Liver (tissue), 9 donors: ENCODE results near the gene HUNK. TPM values are rescaled to one million over a fixed set of nuclear protein-coding genes. Genes with fewer than 3 reads are reported as not detected.

Experiments used
- DNase-seq: peaks from one replicate; pipeline ENCODE4 v3.0.0-alpha.2; 2017; ENCODE audit warnings: low spot score
- H3K27ac ChIP-seq, 2 donors: one replicate each; pipeline ENCODE4 v1.7.0; 2013; ENCODE audit warnings: inconsistent platforms in 2 of 2, low read length in 2 of 2, control low read depth in 1 of 2, low read depth in 1 of 2, mild to moderate bottlenecking in 1 of 2
- H3K27me3 ChIP-seq, 4 donors: one replicate each; pipeline versions ENCODE4 v1.6.1 to v1.7.0; 2013; ENCODE audit warnings: low read length in 3 of 4, inconsistent platforms in 1 of 4, mild to moderate bottlenecking in 1 of 4, moderate library complexity in 1 of 4; ENCODE audit not compliant: control insufficient read depth in 4 of 4, insufficient read depth in 4 of 4
- H3K36me3 ChIP-seq, 4 donors: one replicate each; pipeline versions ENCODE4 v1.6.1 to v1.7.0; 2013; ENCODE audit warnings: low read length in 3 of 4, mild to moderate bottlenecking in 3 of 4, low read depth in 1 of 4, moderate library complexity in 1 of 4; ENCODE audit not compliant: control insufficient read depth in 4 of 4, insufficient read depth in 3 of 4
- H3K4me1 ChIP-seq, 4 donors: one replicate each; pipeline versions ENCODE4 v1.6.1 to v1.7.0; 2013; ENCODE audit warnings: low read length in 3 of 4, mild to moderate bottlenecking in 3 of 4, moderate library complexity in 1 of 4; ENCODE audit not compliant: control insufficient read depth in 4 of 4, insufficient read depth in 4 of 4
- H3K4me3 ChIP-seq, 3 donors: one replicate each; pipeline versions ENCODE4 v1.6.1 to v1.7.0; 2013; ENCODE audit warnings: low read length in 3 of 3, control low read depth in 1 of 3, low read depth in 1 of 3, mild to moderate bottlenecking in 1 of 3
- H3K9ac ChIP-seq, 2 donors: one replicate each; pipeline ENCODE4 v1.7.0; 2013; ENCODE audit warnings: low read length in 2 of 2, mild to moderate bottlenecking in 2 of 2, moderate library complexity in 2 of 2, control low read depth in 1 of 2, low read depth in 1 of 2
- H3K9me3 ChIP-seq, 4 donors: one replicate each; pipeline versions ENCODE4 v1.6.1 to v1.7.0; 2013; ENCODE audit warnings: low read length in 3 of 4; ENCODE audit not compliant: control insufficient read depth in 4 of 4
- ATF3 ChIP-seq: IDR thresholded peaks from 2 replicates; pipeline ENCODE4 v1.6.1; 2016; ENCODE audit warnings: antibody characterized with exemption
- CTCF ChIP-seq: fragments of 150-350 bp; IDR thresholded peaks from 2 replicates; pipeline ENCODE4 v1.5.1; 2017; ENCODE audit warnings: improper control_type of control experiment, low read depth, low read length; ENCODE audit not compliant: missing input control
- EGR1 ChIP-seq, 2 donors: IDR thresholded peaks; 2 replicates each; pipeline ENCODE4 v1.6.1; 2016 to 2018; ENCODE audit warnings: antibody characterized with exemption in 2 of 2, low read depth in 2 of 2
- FOXA2 ChIP-seq: IDR thresholded peaks from 2 replicates; pipeline ENCODE4 v1.6.1; 2016; ENCODE audit warnings: antibody characterized with exemption
- GABPA ChIP-seq, 2 donors: IDR thresholded peaks in 1 of 2; conservative IDR thresholded peaks in 1 of 2; 2 replicates each; pipeline ENCODE4 v1.6.1; 2016; ENCODE audit warnings: antibody characterized with exemption in 2 of 2, mild to moderate bottlenecking in 1 of 2, moderate library complexity in 1 of 2
- HNF4G ChIP-seq: IDR thresholded peaks from 2 replicates; pipeline ENCODE4 v1.6.1; 2016; ENCODE audit warnings: antibody characterized with exemption
- JUND ChIP-seq, 2 donors: IDR thresholded peaks; 2 replicates each; pipeline ENCODE4 v1.6.1; 2016; ENCODE audit warnings: antibody characterized with exemption in 2 of 2
- MAX ChIP-seq: IDR thresholded peaks from 2 replicates; pipeline ENCODE4 v1.6.1; 2016; ENCODE audit warnings: antibody characterized with exemption
- NR2F2 ChIP-seq: IDR thresholded peaks from 2 replicates; pipeline ENCODE4 v1.6.1; 2016; ENCODE audit warnings: antibody characterized with exemption
- REST ChIP-seq: IDR thresholded peaks from 2 replicates; pipeline ENCODE4 v1.6.1; 2016; ENCODE audit warnings: antibody characterized with exemption, mild to moderate bottlenecking
- RXRA ChIP-seq, 2 donors: IDR thresholded peaks; 2 replicates each; pipeline ENCODE4 v1.6.1; 2017 to 2018; ENCODE audit warnings: antibody characterized with exemption in 2 of 2, mild to moderate bottlenecking in 1 of 2
- SP1 ChIP-seq: IDR thresholded peaks from 2 replicates; pipeline ENCODE4 v1.6.1; 2018; ENCODE audit warnings: antibody characterized with exemption, mild to moderate bottlenecking
- TAF1 ChIP-seq: conservative IDR thresholded peaks from 2 replicates; pipeline ENCODE4 v1.6.1; 2016; ENCODE audit warnings: antibody characterized with exemption, mild to moderate bottlenecking
- YY1 ChIP-seq: IDR thresholded peaks from 2 replicates; pipeline ENCODE4 v1.6.1; 2016; ENCODE audit warnings: antibody characterized with exemption, mild to moderate bottlenecking
- ZBTB33 ChIP-seq: IDR thresholded peaks from 2 replicates; pipeline ENCODE4 v1.6.1; 2016; ENCODE audit warnings: antibody characterized with exemption
- WGBS: extraction: QIAGEN DNeasy Blood & Tissue Kit; methylation state at CpG from one replicate; pipeline ENCODE4 v1.1.7; 2013; 5-methylcytosine and 5-hydroxymethylcytosine counted together
- polyA plus RNA-seq, 2 donors: library from polyadenylated mRNA; stranded (reverse) in 1 of 2; unstranded in 1 of 2; fragments of 200-250 nt in 1 of 2; fragments of >200 nt in 1 of 2; fragmentation: Nextera tagmentation in 1 of 2; extraction: Ambion mirVana in 1 of 2; gene quantifications; one replicate each; pipeline versions ENCODE4 v1.2.1 to v1.2.3, GENCODE V29; 2013 to 2015
- total RNA-seq, 2 donors: library from RNA; depleted of rRNA; stranded (reverse); fragments of >200 nt; gene quantifications; one replicate each; pipeline ENCODE4 v1.2.3, GENCODE V29; 2014
- donor health status: healthy.
- donor health status: healthy.
- donor health status: healthy.
- donor health status: healthy.
- donor health status: healthy.

The HUNK gene
- total and polyA plus RNA-seq, 4 donors, result 0.11 to 0.92 (median 0.30) TPM

GRCh38 chr21:32030146-32030652 is 157.4 kb downstream of the HUNK start:
- WGBS, result 76% methylated on average over 7 of the region's 7 CpGs
- DNase-seq, result no peak
- no peaks in the 10 kb centered on the region for H3K36me3 ChIP-seq
- TF ChIP-seq YY1 (no peak), EGR1 (IDR thresholded peaks at IDR 0.05; ENCODE audit: low read depth in 2 of 2) (no peak), JUND (IDR thresholded peaks at IDR 0.05) (no peak), MAX (no peak), NR2F2 (no peak), RXRA (IDR thresholded peaks at IDR 0.05) (no peak), CTCF (no peak), HNF4G (no peak), FOXA2 (no peak), REST (no peak), TAF1 (no peak), ATF3 (no peak), SP1 (no peak), GABPA (IDR thresholded peaks at IDR 0.05 in 1 of 2, conservative IDR thresholded peaks at IDR 0.05 in 1 of 2) (no peak), ZBTB33 (no peak)
- no peak overlapping the region for H3K27ac ChIP-seq
- no peaks in the 10 kb centered on the region for H3K27me3 ChIP-seq
- no peaks in the 10 kb centered on the region for H3K4me1 ChIP-seq
- H3K9me3 ChIP-seq, result no peaks in the 10 kb centered on the region
- no peak overlapping the region for H3K4me3 ChIP-seq
- H3K9ac ChIP-seq, result no peak overlapping the region

- no peaks in the 10 kb centered on the region for H3K27me3 ChIP-seq
- H3K27ac ChIP-seq, result no peak overlapping the region
- no peaks in the 10 kb centered on the region for H3K36me3 ChIP-seq
- H3K4me3 ChIP-seq, result no peak overlapping the region
- no peak for TF ChIP-seq MAX
- H3K4me1 ChIP-seq, result no peaks in the 10 kb centered on the region
- no peak for DNase-seq
- H3K9me3 ChIP-seq, result no peaks in the 10 kb centered on the region
- no peak overlapping the region for H3K9ac ChIP-seq
- 73% methylated on average over 5 of the region's 5 CpGs for WGBS
These were observed 162.0 kb downstream of the HUNK start for GRCh38 chr21:32034850-32035249.
